Neutrophil (primary cell): Measurements from ENCODE around the gene PLP1.

ENCODE experiments used
- H3K27ac ChIP-seq: fragments of 200-600 bp; sonication (generic); 2 replicates; pipeline ENCODE4 v1.5.1; 2016; ENCODE audit warnings: mild to moderate bottlenecking, moderate library complexity
- H3K27me3 ChIP-seq: fragments of 200-600 bp; sonication (generic); 2 replicates; pipeline ENCODE4 v1.6.0; 2016; ENCODE audit warnings: mild to moderate bottlenecking
- H3K36me3 ChIP-seq: fragments of 200-600 bp; sonication (generic); 2 replicates; pipeline ENCODE4 v1.5.1; 2017
- H3K4me1 ChIP-seq, 2 experiments: fragments of 200-600 bp in 1 of 2; sonication (generic) in 1 of 2; 1 replicate in 1 of 2; 2 replicates in 1 of 2; pipeline versions ENCODE4 v1.5.1 to v1.6.1; 2013 to 2016; ENCODE audit warnings: low read depth in 1 of 2, low read length in 1 of 2, mild to moderate bottlenecking in 1 of 2, moderate library complexity in 1 of 2; ENCODE audit not compliant: control insufficient read depth in 1 of 2, insufficient read depth in 1 of 2
- H3K4me3 ChIP-seq, 2 experiments: fragments of 200-600 bp in 1 of 2; sonication (generic) in 1 of 2; 1 replicate in 1 of 2; 2 replicates in 1 of 2; pipeline ENCODE4 v1.5.1; 2013 to 2016; ENCODE audit warnings: low read depth in 1 of 2, low read length in 1 of 2, mild to moderate bottlenecking in 1 of 2, moderate library complexity in 1 of 2
- H3K9me3 ChIP-seq: fragments of 200-600 bp; sonication (generic); 2 replicates; pipeline ENCODE4 v1.5.1; 2016
- CTCF ChIP-seq: fragments of 200-600 bp; sonication (generic); IDR thresholded peaks from 2 replicates; pipeline ENCODE4 v1.5.1; 2016; ENCODE audit warnings: antibody characterized with exemption

The PLP1 gene

DNA sequence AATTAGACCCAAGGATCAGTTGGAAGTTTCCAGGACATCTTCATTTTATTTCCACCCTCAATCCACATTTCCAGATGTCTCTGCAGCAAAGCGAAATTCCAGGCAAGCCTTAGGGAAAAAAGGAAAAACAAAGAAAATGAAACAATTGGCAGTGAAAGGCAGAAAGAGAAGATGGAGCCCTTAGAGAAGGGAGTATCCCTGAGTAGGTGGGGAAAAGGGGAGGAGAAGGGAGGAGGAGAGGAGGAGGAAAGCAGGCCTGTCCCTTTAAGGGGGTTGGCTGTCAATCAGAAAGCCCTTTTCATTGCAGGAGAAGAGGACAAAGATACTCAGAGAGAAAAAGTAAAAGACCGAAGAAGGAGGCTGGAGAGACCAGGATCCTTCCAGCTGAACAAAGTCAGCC is at the start of gene PLP1:
Gene PLP1, plus strand, starts transcription at position 295 of the 400 bp plus-strand sequence. CDS start 156 bp downstream, outside the sequence.
- H3K27me3 ChIP-seq = no peaks in the 10 kb centered on the region
- H3K9me3 ChIP-seq = no peaks in the 10 kb centered on the region
- no peaks in the 10 kb centered on the region for H3K4me1 ChIP-seq
- TF ChIP-seq CTCF = no peak
- H3K27ac ChIP-seq = no peak within 1 kb of the TSS
- H3K36me3 ChIP-seq = no peaks in the 10 kb centered on the region
- no peak within 1 kb of the TSS for H3K4me3 ChIP-seq

DNA sequence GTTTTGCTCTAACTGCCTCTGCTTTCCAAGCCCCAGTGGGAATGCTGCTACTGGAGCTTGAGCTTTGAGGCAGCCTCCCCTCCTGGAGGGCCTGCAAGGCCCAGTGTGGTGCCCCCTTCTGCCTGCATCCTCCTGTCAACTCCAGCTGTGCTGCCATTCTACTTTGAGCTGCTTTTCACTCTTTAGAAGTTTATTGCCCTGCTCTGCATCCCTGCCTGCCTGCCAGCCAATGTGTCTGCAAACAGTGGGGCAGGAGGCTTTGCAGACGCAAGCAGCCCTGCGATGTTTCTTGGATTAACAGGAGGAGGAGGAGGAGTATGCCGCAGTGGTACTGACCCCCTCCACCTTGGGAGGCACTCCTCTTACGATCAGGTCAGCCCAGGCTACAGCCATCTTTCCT is 49.5 kb upstream of the PLP1 start:
- Histone ChIP-seq H3K36me3 (no peaks in the 10 kb centered on the region), H3K27ac (no peak overlapping the region), H3K27me3 (no peaks in the 10 kb centered on the region), H3K4me1 (peaks cover 25 to 28% of the 10 kb centered on the region in 2 experiments), H3K9me3 (no peaks in the 10 kb centered on the region), H3K4me3 (no peak overlapping the region)
- TF ChIP-seq CTCF = no peak

GRCh38 chrX:103729015-103729414 is 47.6 kb upstream of the PLP1 start:
- no peak overlapping the region for H3K4me3 ChIP-seq
- no peaks in the 10 kb centered on the region for H3K36me3 ChIP-seq
- H3K27me3 ChIP-seq = no peaks in the 10 kb centered on the region
- H3K9me3 ChIP-seq = no peaks in the 10 kb centered on the region
- peaks cover 25 to 28% of the 10 kb centered on the region in 2 experiments for H3K4me1 ChIP-seq
- no peak overlapping the region for H3K27ac ChIP-seq
- no peak for TF ChIP-seq CTCF

DNA sequence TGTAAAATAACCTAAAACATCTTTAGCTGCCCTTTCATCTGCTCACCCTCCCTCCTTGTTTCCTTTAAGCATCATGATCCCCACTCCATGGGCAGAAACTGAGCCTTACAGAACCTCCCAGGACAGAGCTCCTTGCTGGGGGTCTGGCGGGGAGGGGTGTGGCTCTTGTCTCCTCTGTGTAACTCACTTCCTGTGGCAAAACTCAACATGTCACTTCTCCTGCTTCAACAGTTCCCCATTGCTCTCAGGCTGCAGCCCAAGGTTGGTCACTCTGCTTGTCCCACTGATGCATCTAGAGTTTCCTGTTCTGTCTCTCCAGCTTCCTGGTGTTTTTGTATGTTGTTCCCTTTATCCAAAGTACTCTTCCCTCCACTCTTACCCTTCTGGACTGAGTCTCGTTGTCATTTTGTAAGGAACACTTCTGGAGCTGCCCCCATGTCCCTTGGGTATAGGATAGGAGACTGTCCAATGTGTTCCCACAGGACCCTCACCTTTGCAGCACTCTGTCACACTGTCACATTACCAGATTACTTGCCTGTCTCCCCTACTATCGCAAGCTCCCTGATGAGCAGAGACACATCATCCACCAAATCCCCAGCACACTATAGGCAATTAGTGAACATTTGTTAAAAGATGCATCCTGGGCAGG is 46.4 kb upstream of the PLP1 start:
- Histone ChIP-seq H3K27ac (peak overlapping the region; percentile 73), H3K36me3 (no peaks in the 10 kb centered on the region), H3K4me3 (no peak overlapping the region), H3K4me1 (peaks cover 25 to 28% of the 10 kb centered on the region in 2 experiments), H3K27me3 (no peaks in the 10 kb centered on the region), H3K9me3 (no peaks in the 10 kb centered on the region)
- TF ChIP-seq CTCF = no peak

- H3K4me1 ChIP-seq = peaks cover 25 to 28% of the 10 kb centered on the region in 2 experiments
- peak overlapping the region; percentile 73 for H3K27ac ChIP-seq
- no peak for TF ChIP-seq CTCF
- H3K27me3 ChIP-seq = no peaks in the 10 kb centered on the region
- no peaks in the 10 kb centered on the region for H3K36me3 ChIP-seq
- no peaks in the 10 kb centered on the region for H3K9me3 ChIP-seq
- no peak overlapping the region for H3K4me3 ChIP-seq
Observed at GRCh38 chrX:103730796-103731493, 45.7 kb upstream of the PLP1 start.
